Esophagus squamous epithelium (tissue), 5 donors: ENCODE data around the gene PDZRN4. TPM values are rescaled to one million over a fixed set of nuclear protein-coding genes. Genes with fewer than 3 reads are reported as not detected.

Experiments used
- DNase-seq: peaks from one replicate; lab custom pipeline; 2025; lab: John Stamatoyannopoulos, UW
- H3K27ac ChIP-seq, 4 donors: fragments of 200-600 bp; sonication (generic); one replicate each; pipeline ENCODE4 v1.5.1; 2016 to 2019; ENCODE audit warnings: mild to moderate bottlenecking in 1 of 4
- H3K27me3 ChIP-seq, 4 donors: fragments of 200-600 bp; sonication (generic); 1 replicate in 3 of 4; 2 replicates in 1 of 4; pipeline versions ENCODE4 v1.5.1 to v1.6.0; 2017 to 2021; ENCODE audit warnings: antibody characterized with exemption in 1 of 4
- H3K36me3 ChIP-seq, 3 donors: fragments of 200-600 bp; sonication (generic); one replicate each; pipeline ENCODE4 v1.5.1; 2016 to 2019
- H3K4me1 ChIP-seq, 3 donors: fragments of 200-600 bp; sonication (generic); one replicate each; pipeline ENCODE4 v1.5.1; 2017 to 2019
- H3K4me3 ChIP-seq, 4 donors: fragments of 200-600 bp; sonication (generic); 1 replicate in 3 of 4; 2 replicates in 1 of 4; pipeline ENCODE4 v1.5.1; 2016 to 2019; ENCODE audit warnings: mild to moderate bottlenecking in 2 of 4, moderate library complexity in 1 of 4
- H3K9me3 ChIP-seq, 3 donors: fragments of 200-600 bp; sonication (generic); one replicate each; pipeline ENCODE4 v1.5.1; 2016 to 2019
- CTCF ChIP-seq, 6 experiments: fragments of 450-650 bp in 4 of 6; fragments of 200-600 bp in 2 of 6; sonication (generic) in 2 of 6; IDR thresholded peaks; one replicate each; pipeline ENCODE4 v1.5.1; 2016 to 2019; ENCODE audit warnings: antibody characterized with exemption in 6 of 6, mild to moderate bottlenecking in 4 of 6, moderate library complexity in 4 of 6
- POLR2A ChIP-seq, 4 donors: fragments of 450-650 bp; IDR thresholded peaks; one replicate each; pipeline ENCODE4 v1.6.1; 2017; ENCODE audit warnings: antibody characterized with exemption in 4 of 4, mild to moderate bottlenecking in 4 of 4, moderate library complexity in 3 of 4
- WGBS, 2 donors: methylation state at CpG; one replicate each; pipeline ENCODE4 v1.1.5; 2018; 5-methylcytosine and 5-hydroxymethylcytosine counted together
- intact Hi-C: fragments of 100-400 bp; cut with DNase I; formaldehyde crosslinking; loops from one replicate; pipeline ENCODE4 v1.15.0; 2022
- total RNA-seq, 4 donors: library from RNA; depleted of rRNA; stranded (reverse); fragments of >200 nt; gene quantifications; one replicate each; pipeline ENCODE4 v1.1.0, GENCODE V29; 2016
- donor health status: DM: yes; HTN: yes; CAD: no.

The PDZRN4 gene
- total RNA-seq, 4 donors from 2014 or later = 0.31 to 22.5 (median 2.1) TPM

GRCh38 chr12:41509271-41510055 lies 321.3 kb downstream of the PDZRN4 start:
- Histone ChIP-seq H3K4me3 (no peak overlapping the region), H3K27ac (no peak overlapping the region), H3K4me1 (no peaks in the 10 kb centered on the region), H3K36me3 (no peaks in the 10 kb centered on the region), H3K27me3 (peaks cover 0 to 11% (median 0%) of the 10 kb centered on the region in 4 donors), H3K9me3 (no peaks in the 10 kb centered on the region)
- 60 to 74% methylated on average over 4 of the region's 4 CpGs for WGBS, 2 donors
- intact Hi-C loops = no loop called here
- TF ChIP-seq POLR2A (IDR thresholded peaks at IDR 0.05) = no peak
- DNase-seq = no peak

GRCh38 chr12:41510470-41510869 lies 322.4 kb downstream of the PDZRN4 start:
- no peak overlapping the region for H3K27ac ChIP-seq
- no peaks in the 10 kb centered on the region for H3K9me3 ChIP-seq
- H3K4me3 ChIP-seq = no peak overlapping the region
- no peaks in the 10 kb centered on the region for H3K36me3 ChIP-seq
- peaks cover 0 to 11% (median 0%) of the 10 kb centered on the region in 4 donors for H3K27me3 ChIP-seq
- DNase-seq = no peak
- TF ChIP-seq CTCF (IDR thresholded peaks at IDR 0.05) (no peak), POLR2A (IDR thresholded peaks at IDR 0.05) (no peak)
- H3K4me1 ChIP-seq = no peaks in the 10 kb centered on the region
- 55 to 64% methylated on average over 2 of the region's 2 CpGs for WGBS, 2 donors
- intact Hi-C loops = no loop called here

- intact Hi-C loops = no loop called here
- DNase-seq = no peak
- Histone ChIP-seq H3K4me1 (no peaks in the 10 kb centered on the region), H3K9me3 (no peaks in the 10 kb centered on the region), H3K27me3 (peaks cover 0 to 11% (median 0%) of the 10 kb centered on the region in 4 donors), H3K36me3 (no peaks in the 10 kb centered on the region), H3K4me3 (no peak overlapping the region), H3K27ac (no peak overlapping the region)
- WGBS, 2 donors = 15 to 56% methylated on average over 1 of the region's 1 CpG
- TF ChIP-seq CTCF (IDR thresholded peaks at IDR 0.05) = no peak
- TF ChIP-seq POLR2A (IDR thresholded peaks at IDR 0.05) = no peak
Observed at GRCh38 chr12:41511247-41511646, 323.1 kb downstream of the PDZRN4 start.

DNA sequence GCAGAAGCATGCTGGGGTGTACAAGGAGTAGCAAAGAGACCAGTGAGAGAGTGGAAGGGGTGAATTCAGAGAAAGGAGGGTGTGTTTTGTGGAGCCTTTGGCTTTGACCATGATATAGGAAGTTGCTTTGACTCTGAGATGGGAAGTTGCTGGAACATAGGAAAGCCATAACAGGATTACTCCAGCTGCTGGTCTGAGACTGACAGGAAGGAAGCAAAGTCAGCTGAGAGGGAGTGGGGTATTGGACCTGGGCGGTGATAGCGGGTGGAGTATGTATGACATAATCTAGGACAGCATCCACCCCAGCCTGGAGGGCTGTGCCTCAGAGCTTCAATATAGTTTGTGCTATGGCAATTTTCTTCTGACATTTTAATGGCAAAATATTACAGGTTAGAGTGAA lies 324.4 kb downstream of the PDZRN4 start:
- TF ChIP-seq CTCF (IDR thresholded peaks at IDR 0.05) (no peak), POLR2A (IDR thresholded peaks at IDR 0.05) (no peak)
- H3K36me3 ChIP-seq = no peaks in the 10 kb centered on the region
- peaks cover 0 to 11% (median 0%) of the 10 kb centered on the region in 4 donors for H3K27me3 ChIP-seq
- DNase-seq = no peak
- no peaks in the 10 kb centered on the region for H3K4me1 ChIP-seq
- intact Hi-C loops = no loop called here
- 75 to 84% methylated on average over 2 of the region's 2 CpGs for whole genome bisulfite sequencing, 2 donors
- H3K27ac ChIP-seq = no peak overlapping the region
- H3K9me3 ChIP-seq = no peaks in the 10 kb centered on the region
- H3K4me3 ChIP-seq = no peak overlapping the region

DNA sequence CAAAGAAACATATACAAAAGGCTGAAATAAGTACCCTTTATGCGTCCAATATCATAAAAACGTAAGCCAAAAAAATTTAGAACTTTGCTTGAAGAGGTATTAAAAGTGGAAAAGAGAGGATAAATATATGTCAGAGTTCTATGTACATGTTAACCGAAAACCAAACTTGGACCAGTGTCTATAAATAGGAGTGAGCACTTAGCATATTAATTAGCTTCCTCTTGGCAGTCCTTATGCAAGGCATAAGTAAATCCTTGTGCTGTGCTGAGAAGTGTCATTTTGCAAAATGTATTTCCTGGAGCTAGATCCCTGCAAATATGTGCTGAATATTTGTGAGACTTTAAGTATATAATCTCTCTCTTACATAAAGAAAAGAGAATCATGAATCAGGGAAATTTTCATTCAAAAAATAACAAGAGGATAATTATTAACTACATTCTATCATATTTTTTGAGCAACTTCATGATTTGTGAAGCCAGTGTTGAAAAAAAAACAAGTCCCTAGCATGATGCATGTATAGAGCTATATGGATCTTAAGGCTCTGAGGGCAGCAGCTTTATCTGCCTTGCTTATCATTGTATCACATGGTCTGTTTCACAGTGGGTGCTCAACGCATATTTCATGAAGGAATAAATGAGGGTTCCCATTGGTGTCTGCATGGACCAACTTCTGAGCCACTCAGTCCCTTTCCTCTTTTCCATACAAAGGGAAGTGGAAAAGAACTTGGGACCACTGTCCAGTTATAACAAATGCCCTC lies 326.1 kb downstream of the PDZRN4 start:
- intact Hi-C loops = no loop called here
- DNase-seq = no peak
- no peaks in the 10 kb centered on the region for H3K9me3 ChIP-seq

More for the DNA sequence above, 326.1 kb downstream of the PDZRN4 start:
- no peaks in the 10 kb centered on the region for H3K4me1 ChIP-seq
- WGBS, 2 donors = 53 to 55% methylated on average over 4 of the region's 4 CpGs
- H3K27me3 ChIP-seq = peaks cover 0 to 11% (median 0%) of the 10 kb centered on the region in 4 donors
- H3K27ac ChIP-seq = no peak overlapping the region
- no peak overlapping the region for H3K4me3 ChIP-seq
- H3K36me3 ChIP-seq = no peaks in the 10 kb centered on the region
- TF ChIP-seq CTCF (IDR thresholded peaks at IDR 0.05) = no peak
- no peak for TF ChIP-seq POLR2A (IDR thresholded peaks at IDR 0.05)
